ENCODE results near the gene WDR77.

GRCh38 chr1:111407301-111407700 lies 41.8 kb downstream of the WDR77 start:
- TF ChIP-seq CTCF (IDR thresholded peaks at IDR 0.05) (no peak), POLR2A (IDR thresholded peaks at IDR 0.05) (no peak)
